K562 (cell line): Measurements from ENCODE around the gene WDFY2. TPM values are rescaled to one million over a fixed set of nuclear protein-coding genes. Genes with fewer than 3 reads are reported as not detected.

ENCODE experiments used
- ARID1B ChIP-seq: fragments of 450-650 bp; IDR thresholded peaks from 2 replicates; pipeline ENCODE4 v1.6.1; 2016; ENCODE audit warnings: antibody characterized with exemption, mild to moderate bottlenecking, inconsistent platforms
- CREM ChIP-seq: IDR thresholded peaks from 2 replicates; pipeline ENCODE4 v1.6.1; 2014; ENCODE audit warnings: antibody characterized with exemption, low read depth
- EHMT2 ChIP-seq: fragments of 450-650 bp; IDR thresholded peaks from 2 replicates; pipeline ENCODE4 v1.6.1; 2018; ENCODE audit warnings: antibody characterized with exemption
- HMBOX1 ChIP-seq: sonication (generic); IDR thresholded peaks from 2 replicates; pipeline ENCODE4 v1.6.1; 2016
- JUND ChIP-seq, 2 experiments: IDR thresholded peaks; 2 replicates in 1 of 2; 3 replicates in 1 of 2; pipeline ENCODE4 v1.6.1; 2011; ENCODE audit warnings: borderline replicate concordance in 2 of 2, low read depth in 2 of 2, low read length in 2 of 2, improper control_type of control experiment in 1 of 2, missing biosample characterization in 1 of 2, missing genetic modification characterization in 1 of 2, missing genetic modification reagents in 1 of 2
- MAFF ChIP-seq: IDR thresholded peaks from 2 replicates; pipeline ENCODE4 v1.6.1; 2012; ENCODE audit warnings: low read length, improper control_type of control experiment
- MAFG ChIP-seq: fragments of 450-650 bp; conservative IDR thresholded peaks from 2 replicates; pipeline ENCODE4 v1.6.1; 2016; ENCODE audit warnings: missing genetic modification characterization, missing compliant biosample characterization
- MECOM ChIP-seq: fragments of 250-450 bp; sonication (Bioruptor Pico); IDR thresholded peaks from 2 replicates; pipeline ENCODE4 v1.8.0; 2022; ENCODE audit warnings: inconsistent platforms
- NR4A1 ChIP-seq, 2 experiments: fragments of 250-450 bp in 1 of 2; fragments of 450-650 bp in 1 of 2; sonication (Bioruptor Pico) in 1 of 2; IDR thresholded peaks; 2 replicates each; pipeline versions ENCODE4 v1.4.0 to v1.6.1; 2016 to 2020; ENCODE audit warnings: mild to moderate bottlenecking in 2 of 2, missing compliant biosample characterization in 1 of 2, missing genetic modification characterization in 1 of 2, moderate library complexity in 1 of 2
- PRDM10 ChIP-seq: fragments of 450-650 bp; IDR thresholded peaks from 2 replicates; pipeline ENCODE4 v1.6.1; 2018; ENCODE audit not compliant: partially characterized antibody
- RBM14 ChIP-seq: fragments of 200-400 bp; formaldehyde crosslinking; IDR thresholded peaks from 2 replicates; pipeline ENCODE4 v1.6.1; 2018; ENCODE audit warnings: low read depth, mild to moderate bottlenecking, low read length, moderate library complexity, borderline replicate concordance; ENCODE audit not compliant: insufficient read depth
- SMARCE1 ChIP-seq: fragments of 450-650 bp; IDR thresholded peaks from 2 replicates; pipeline ENCODE4 v1.7.1; 2016; ENCODE audit warnings: mild to moderate bottlenecking
- TCF3 ChIP-seq: sonication (generic); formaldehyde crosslinking; IDR thresholded peaks from 2 replicates; pipeline ENCODE4 v1.4.0; 2020; ENCODE audit warnings: mild to moderate bottlenecking, missing genetic modification reagents
- YY1 ChIP-seq, 3 experiments: IDR thresholded peaks; 2 replicates each; pipeline ENCODE4 v1.6.1; 2011; ENCODE audit warnings: low read length in 2 of 3, mild to moderate bottlenecking in 2 of 3, moderate library complexity in 2 of 3, borderline replicate concordance in 1 of 3, control low read depth in 1 of 3, low read depth in 1 of 3; ENCODE audit not compliant: insufficient read depth in 3 of 3, insufficient replicate concordance in 2 of 3, control insufficient read depth in 1 of 3, insufficient read length in 1 of 3; ENCODE audit errors: extremely low read depth in 1 of 3
- ZBTB11 ChIP-seq, 3 experiments: fragments of 200-800 bp in 1 of 3; fragments of 250-450 bp in 1 of 3; fragments of 450-650 bp in 1 of 3; sonication (Bioruptor Pico) in 1 of 3; sonication (Bioruptor generic) in 1 of 3; formaldehyde crosslinking in 1 of 3; IDR thresholded peaks; 2 replicates each; pipeline versions ENCODE4 v1.6.1 to v1.8.0; 2016 to 2022; ENCODE audit warnings: mild to moderate bottlenecking in 2 of 3, missing genetic modification characterization in 2 of 3, missing compliant biosample characterization in 1 of 3, moderate library complexity in 1 of 3
- ZNF143 ChIP-seq: sonication (generic); formaldehyde crosslinking; IDR thresholded peaks from 2 replicates; pipeline ENCODE4 v1.9.0; 2022; ENCODE audit warnings: mild to moderate bottlenecking, missing genetic modification reagents
- polyA plus RNA-seq, 8 experiments: library from polyadenylated mRNA; depleted of rRNA in 4 of 8; stranded (reverse) in 5 of 8; unstranded in 3 of 8; fragments of >200 nt; fragmentation: Nextera tagmentation in 2 of 8; fragmentation: Illumina TruSeq in 1 of 8; extraction: Ambion mirVana in 2 of 8; extraction: Trizol in 1 of 8; gene quantifications; 2 replicates each; pipeline versions ENCODE4 v1.2.1 to v1.2.3, GENCODE V29; 2011 to 2014; ENCODE audit warnings: inconsistent platforms in 1 of 8, missing spikeins in 1 of 8
- total RNA-seq, 7 experiments: library from RNA; depleted of rRNA in 6 of 7; stranded (reverse); fragments of >200 nt in 6 of 7; fragmentation: Illumina TruSeq in 2 of 7; extraction: Trizol in 2 of 7; gene quantifications; 2 replicates each; pipeline versions ENCODE4 v1.2.1 to v1.2.3, GENCODE V29; 2011 to 2021; ENCODE audit warnings: low replicate concordance in 1 of 7

The WDFY2 gene
- total and polyA plus RNA-seq, 9 of the 15 experiments (the other 6 are each of a cell fraction or from before 2014, with no cell fraction given): 0.66 to 6.4 (median 4.4) TPM

GRCh38 chr13:51793570-51794271, 209.5 kb downstream of the WDFY2 start (continued):
- TF ChIP-seq SMARCE1 (peak; percentile 67; the same call in 1 of the 2 replicates), YY1 (IDR thresholded peaks at IDR 0.05; ENCODE audit: borderline replicate concordance in 1 of 3, control insufficient read depth in 1 of 3, extremely low read depth in 1 of 3, insufficient read depth in 3 of 3, insufficient read length in 1 of 3, insufficient replicate concordance in 2 of 3, low read depth in 1 of 3, low read length in 2 of 3) (peak in 1 of 3 experiments; percentile 34), PRDM10 (peak; percentile 64), ARID1B (peak; percentile 65), RBM14 (no peak), CREM (no peak), MAFF (peak; percentile 78), NR4A1 (CRISPR knock-in tag; IDR thresholded peaks at IDR 0.05) (no peak), NR4A1 (tag; IDR thresholded peaks at IDR 0.05) (no peak), JUND (IDR thresholded peaks at IDR 0.05; ENCODE audit: borderline replicate concordance, low read depth, low read length) (peak; percentile 90), JUND (tag; IDR thresholded peaks at IDR 0.05; ENCODE audit: borderline replicate concordance, low read depth, low read length) (peak; percentile 90; the same call in 2 of the 3 replicates), HMBOX1 (no peak), ZBTB11 (CRISPR knock-in tag; IDR thresholded peaks at IDR 0.05) (0 out of 6 replicates have a peak, but pooled peaks of 1 of the 3 experiments have one; percentile 23), ZNF143 (CRISPR knock-in tag) (no peak), MECOM (CRISPR knock-in tag) (no peak), MAFG (tag) (peak; percentile 75), TCF3 (CRISPR knock-in tag) (0 out of 2 replicates have a peak, but pooled peaks have one; percentile 15), EHMT2 (0 out of 2 replicates have a peak, but pooled peaks have one; percentile 38)
